ENCODE measurements around the gene THBS4. TPM values are rescaled to one million over a fixed set of nuclear protein-coding genes. Genes with fewer than 3 reads are reported as not detected.
"Not testable (repeated sequence)": the region's sequence is repeated elsewhere in the genome, so short reads cannot be mapped to it uniquely, and the experiment has no call there.

The THBS4 gene
- total RNA-seq, 1 donor from 2014 or later = 24.6 TPM

DNA sequence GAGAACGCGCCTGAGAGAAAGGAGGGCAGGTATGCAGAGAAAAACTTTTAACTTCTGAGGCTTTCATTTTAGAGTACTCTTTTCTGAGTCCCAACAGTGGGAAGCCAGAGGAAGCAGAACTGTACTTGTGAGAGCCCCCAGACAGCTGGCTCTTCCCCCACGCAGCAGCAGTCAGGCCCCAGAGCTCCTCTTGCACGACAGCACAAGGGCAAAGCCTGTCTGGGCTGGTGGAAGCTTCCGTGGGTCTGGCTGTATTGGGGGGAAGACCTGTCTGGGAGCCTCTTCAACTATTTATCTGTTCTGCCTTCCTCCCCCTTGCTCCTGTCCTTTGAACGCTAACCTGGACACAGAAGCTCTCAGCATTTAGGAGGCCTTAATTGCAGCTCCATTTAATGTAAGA, 68.2 kb downstream of the THBS4 start:
- ATAC-seq (ENCODE audit: poor library complexity) (no peak), DNase-seq (no peak)
- intact Hi-C loops (cut with DNase I) = no loop called here

DNA sequence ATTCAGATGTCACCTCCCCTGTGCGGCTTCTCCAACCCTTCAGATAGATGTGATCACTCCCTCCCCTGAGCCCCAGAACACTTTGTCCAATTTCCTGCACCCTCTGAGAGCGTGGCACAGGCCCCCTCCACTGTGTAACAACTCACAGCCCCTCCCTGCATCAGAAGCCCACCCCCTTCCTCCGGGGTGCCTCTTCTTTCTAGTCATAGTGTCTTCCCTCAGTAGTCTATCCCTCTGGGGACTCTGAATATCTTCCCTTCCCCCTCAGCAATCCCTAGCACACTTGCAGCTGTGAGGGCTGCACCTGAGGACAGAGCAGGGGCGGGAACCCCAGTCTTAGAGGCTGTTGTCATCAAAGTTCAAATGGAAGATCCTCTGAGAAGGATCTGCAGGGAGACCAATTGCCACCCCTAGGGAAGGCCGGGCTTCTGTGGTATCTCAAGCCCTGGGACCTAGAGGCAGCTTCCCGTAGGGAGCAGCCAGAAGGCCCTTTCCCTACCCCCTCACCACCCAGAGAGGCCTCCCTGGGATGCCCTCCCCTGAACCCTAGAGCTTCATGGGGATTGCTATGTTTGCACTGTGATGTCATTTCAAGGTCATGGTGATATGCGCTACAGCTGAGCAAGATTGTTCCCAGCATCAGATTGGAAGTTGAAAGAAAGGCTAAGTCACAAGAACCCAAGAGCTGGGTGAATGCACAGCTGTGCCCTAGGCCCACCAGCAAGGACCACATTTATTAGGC, 70.7 kb downstream of the THBS4 start:
- no peak for ATAC-seq (ENCODE audit: poor library complexity)
- DNase-seq = no peak
- intact Hi-C loops (cut with DNase I) = no loop called here

DNA sequence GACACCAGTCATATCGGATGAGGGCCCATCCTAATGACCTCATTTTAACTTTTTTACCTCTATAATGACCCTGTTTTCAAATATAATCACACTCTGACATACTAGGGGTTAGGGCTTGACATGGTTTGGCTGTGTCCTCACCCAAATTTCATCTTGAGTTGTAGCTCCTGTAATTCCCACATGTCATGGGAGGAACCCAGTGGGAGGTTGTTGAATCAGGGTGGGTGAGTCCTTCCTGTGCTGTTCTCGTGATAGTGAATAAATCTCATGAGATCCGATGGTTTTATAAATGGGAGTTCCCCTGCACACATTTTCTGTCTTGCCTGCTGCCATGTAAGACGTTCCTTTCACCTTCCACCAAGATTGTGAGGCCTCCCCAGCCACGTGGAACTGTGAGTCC, 71.8 kb downstream of the THBS4 start:
- no peak for DNase-seq
- no peak for ATAC-seq (ENCODE audit: poor library complexity)
- intact Hi-C loops (cut with DNase I) = no loop called here

DNA sequence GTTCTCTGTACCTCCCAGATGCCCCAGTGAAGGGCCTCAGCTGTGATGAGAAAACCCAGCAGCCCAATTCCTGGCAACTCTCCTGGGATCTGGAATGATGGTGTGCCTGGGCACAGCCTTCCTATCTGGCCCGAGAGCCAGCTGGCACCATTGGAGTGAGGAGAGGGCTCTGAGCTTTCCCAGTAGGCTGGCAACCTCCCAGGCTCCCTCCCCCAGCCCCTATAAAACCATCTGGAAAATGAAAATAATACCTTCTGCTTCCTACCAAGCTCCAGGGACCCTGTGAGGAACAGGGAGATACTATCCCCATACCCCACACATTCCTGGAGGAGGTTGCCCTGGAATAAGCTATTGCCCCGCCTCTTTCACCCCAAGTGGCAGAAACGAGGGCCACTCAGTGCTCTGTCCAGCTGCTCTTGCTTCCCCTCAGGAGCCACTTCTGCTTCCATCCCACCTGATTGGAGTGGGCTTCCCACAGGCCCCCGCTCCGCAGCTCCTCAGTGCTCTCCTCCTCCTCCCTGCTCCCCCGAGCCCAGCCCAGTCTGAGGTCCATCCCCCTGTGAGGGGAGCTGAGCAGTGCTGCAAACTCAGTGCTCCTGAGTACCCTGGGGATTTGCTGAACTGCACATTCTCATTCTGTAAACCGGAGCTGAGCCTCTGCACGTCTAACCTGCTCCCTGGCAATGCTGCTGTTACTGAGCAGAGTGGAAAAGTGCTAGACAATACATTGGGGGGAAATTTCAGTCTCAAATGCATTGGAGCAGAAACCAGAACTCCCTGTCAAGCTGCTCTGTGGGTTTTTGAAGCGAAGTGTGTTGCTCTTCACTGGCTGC, 74.7 kb downstream of the THBS4 start:
- intact Hi-C loops (cut with DNase I) = no loop called here
- DNase-seq (peak; percentile 79), ATAC-seq (ENCODE audit: poor library complexity) (peak; percentile 96)

DNA sequence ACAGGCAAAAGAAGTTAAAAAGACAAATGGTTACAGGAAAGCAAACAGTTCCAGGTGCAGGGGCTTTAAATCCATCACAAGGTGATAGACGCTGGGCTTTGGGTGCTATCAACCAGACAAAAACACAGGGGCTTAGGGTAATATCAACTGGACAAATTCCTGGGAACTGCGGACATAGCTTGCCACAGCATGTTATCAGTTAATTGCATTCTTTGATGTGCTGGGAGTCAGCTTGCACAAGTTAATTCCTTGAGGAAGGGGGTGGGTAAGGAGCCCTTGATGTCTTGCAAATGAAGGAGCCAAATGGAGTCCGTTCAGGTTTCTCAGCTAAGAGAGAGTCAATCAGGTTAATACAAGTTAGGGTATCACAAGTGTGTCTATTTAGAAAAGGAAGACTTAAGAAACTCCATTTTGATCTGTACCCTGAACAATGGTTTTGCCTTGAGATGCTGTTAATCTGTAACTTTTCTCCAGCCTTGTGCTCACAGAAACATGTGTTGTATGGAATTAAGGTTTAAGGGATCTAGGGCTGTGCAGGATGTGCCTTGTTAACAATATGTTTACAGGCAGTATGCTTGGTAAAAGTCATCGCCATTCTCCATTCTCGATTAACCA, 76.3 kb downstream of the THBS4 start:
- DNase-seq; intact Hi-C loops (cut with DNase I); ATAC-seq (ENCODE audit: poor library complexity): not testable (repeated sequence)

DNA sequence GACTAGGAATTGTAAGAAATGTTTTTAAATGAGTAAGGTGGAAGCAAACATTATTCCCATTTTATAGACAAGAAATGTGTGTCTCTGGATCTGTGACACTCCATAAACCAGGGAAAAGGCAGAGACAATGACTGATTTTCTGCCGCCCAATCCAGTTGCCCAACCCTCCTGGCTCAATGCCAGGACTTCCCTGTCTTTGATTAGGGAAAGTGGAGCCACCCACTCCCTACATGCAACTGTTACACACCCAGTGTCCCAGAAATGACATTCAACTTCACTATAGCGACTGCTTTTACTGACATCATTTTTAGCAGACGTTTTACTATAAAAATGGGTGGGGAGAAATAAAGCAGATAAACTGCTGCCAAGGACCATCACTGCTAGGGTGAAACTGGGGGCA, 79.7 kb downstream of the THBS4 start:
- intact Hi-C loops (cut with DNase I) = no loop called here
- no peak for ATAC-seq (ENCODE audit: poor library complexity)
- DNase-seq = no peak

DNA sequence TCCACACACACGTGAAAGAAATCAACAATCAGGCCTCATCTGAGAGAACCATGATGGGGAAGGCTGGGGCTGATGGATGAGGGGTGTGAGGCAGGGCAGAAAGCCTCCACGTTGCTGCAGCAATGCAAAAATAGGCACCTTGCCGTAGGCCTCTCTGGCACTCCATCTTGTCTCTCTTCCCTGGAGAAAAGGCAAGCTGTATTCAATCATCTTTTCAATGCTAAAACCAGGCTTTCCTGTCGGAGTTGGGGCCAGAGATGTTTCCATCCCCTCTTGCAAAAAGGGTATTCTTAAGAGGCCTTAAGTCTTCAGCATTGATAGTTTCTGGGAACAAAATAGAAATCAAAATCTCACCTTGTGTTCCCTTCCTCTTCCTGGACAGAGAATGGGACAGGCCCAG, 80.9 kb downstream of the THBS4 start:
- DNase-seq (no peak), ATAC-seq (ENCODE audit: poor library complexity) (no peak)
- intact Hi-C loops (cut with DNase I) = no loop called here

DNA sequence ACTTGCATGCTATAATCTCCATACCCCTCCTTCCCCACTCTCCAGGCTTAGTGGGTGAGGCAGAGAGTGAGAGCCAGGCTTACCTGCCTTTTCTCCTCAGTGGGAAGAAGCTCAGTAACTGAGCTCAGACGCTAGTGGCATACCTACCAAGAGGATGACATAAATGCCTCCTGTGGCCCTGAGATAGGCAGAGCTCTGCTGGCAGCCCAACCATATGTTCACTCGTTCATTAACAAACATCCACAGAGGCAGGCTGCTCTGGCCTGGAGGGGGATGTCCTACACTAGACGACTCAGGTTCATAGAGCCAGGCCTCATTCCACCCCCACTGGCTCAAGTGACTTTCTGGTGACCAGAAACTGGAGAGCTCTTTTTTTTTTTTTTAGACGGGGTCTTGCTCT, 81.3 kb downstream of the THBS4 start:
- intact Hi-C loops (cut with DNase I) = no loop called here
- ATAC-seq (ENCODE audit: poor library complexity) (peak; percentile 43), DNase-seq (no peak)

DNA sequence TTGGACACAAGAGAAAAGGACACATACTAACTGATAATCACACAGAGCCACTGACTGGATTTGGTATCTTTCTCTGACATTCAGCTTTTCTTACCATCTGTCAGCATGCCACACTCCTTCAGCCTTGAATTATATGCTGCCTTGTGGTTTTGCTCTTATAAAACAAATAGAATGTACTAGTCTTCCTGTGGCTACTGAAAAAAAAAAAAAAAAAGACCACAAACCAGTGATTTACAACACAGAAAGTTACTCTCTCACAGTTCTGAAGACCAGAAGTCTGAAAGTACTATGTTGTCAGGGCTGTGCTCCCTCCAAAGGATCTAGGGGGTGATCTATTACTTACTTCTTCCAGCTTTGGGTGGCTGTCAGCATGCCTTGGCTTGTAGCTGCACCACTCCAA, 82.3 kb downstream of the THBS4 start:
- ATAC-seq (ENCODE audit: poor library complexity) (no peak), DNase-seq (no peak)
- intact Hi-C loops (cut with DNase I) = no loop called here

DNA sequence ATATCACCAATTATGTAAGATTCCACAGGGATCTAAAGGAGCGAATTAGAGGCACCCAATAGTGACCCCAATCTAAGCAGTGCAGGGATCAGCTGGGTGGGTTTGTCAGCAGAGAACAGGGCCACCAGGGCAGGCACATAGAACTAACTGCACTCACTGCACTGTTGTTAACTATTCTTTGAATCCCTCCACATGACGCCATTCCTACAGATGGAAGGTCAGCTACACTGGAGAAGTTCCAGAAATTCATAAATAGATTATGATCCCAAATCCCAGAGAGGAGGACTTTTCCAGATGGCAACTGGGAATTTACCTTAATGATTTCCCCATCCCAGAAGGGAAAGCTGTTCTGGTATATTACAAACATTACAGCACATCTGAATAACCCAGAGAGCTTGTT, 84.2 kb downstream of the THBS4 start:
- ATAC-seq (ENCODE audit: poor library complexity) = no peak

DNA sequence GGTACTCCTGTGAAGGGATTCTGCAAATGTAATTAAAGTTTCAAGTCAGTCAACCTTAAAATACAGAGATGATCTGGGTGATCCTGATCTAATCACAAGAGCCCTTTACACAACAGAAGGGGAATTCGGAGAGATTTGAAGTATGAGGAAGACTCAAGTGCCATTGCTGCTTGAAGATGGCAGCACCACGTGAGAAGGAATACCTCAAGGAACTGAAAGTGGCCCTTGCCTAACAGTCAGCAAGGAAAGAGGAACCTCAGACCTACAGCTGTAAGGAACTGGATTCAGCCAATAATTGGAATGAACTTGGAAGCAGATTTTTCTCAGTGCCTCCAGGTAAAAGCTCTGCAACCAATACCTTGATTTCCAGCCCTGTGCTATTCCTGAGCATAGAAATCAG, 87.4 kb downstream of the THBS4 start:
- DNase-seq (no peak), ATAC-seq (ENCODE audit: poor library complexity) (peak; percentile 49)
- intact Hi-C loops (cut with DNase I) = no loop called here

More for the DNA sequence above, 84.2 kb downstream of the THBS4 start:
- DNase-seq = no peak
- intact Hi-C loops (cut with DNase I) = no loop called here

DNA sequence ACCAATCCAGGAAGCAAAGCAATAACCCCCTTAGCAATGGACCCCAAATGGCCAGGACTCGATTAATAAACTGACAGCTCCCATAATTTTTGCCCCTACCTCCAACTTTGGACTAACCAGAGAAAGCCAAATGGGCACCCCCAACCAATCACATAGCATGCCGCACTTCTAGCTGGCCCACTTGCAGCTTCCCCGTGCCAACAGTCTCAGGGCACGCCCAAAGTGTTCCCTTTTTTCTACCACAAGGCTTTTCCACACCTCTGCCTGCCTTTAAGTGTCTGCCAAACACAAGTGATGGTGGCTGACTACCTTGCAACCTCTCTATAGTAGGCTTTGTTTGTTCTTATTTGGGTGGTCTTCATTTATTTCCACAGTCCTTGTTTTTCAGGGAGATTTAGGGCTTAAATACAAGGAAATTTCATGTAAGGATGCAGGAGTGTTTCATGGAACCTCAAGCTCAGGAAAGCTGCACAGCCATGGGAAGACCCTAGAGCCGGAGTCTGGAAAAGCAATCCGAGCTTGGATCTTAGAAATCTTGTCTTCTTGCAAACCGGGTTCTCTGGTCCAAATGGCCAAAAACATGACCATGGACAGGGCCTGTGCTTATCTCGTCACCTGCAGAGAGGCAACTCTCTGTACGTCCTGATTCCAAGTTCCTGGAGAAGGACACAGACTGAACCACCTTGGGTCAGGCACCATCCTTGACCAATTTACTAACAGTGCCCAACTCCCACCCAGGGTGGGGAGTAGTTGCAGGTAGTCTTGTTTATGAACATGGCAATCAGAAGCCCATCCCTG, 89.2 kb downstream of the THBS4 start:
- ATAC-seq (ENCODE audit: poor library complexity) = no peak
- intact Hi-C loops (cut with DNase I) = no loop called here
- DNase-seq = no peak

DNA sequence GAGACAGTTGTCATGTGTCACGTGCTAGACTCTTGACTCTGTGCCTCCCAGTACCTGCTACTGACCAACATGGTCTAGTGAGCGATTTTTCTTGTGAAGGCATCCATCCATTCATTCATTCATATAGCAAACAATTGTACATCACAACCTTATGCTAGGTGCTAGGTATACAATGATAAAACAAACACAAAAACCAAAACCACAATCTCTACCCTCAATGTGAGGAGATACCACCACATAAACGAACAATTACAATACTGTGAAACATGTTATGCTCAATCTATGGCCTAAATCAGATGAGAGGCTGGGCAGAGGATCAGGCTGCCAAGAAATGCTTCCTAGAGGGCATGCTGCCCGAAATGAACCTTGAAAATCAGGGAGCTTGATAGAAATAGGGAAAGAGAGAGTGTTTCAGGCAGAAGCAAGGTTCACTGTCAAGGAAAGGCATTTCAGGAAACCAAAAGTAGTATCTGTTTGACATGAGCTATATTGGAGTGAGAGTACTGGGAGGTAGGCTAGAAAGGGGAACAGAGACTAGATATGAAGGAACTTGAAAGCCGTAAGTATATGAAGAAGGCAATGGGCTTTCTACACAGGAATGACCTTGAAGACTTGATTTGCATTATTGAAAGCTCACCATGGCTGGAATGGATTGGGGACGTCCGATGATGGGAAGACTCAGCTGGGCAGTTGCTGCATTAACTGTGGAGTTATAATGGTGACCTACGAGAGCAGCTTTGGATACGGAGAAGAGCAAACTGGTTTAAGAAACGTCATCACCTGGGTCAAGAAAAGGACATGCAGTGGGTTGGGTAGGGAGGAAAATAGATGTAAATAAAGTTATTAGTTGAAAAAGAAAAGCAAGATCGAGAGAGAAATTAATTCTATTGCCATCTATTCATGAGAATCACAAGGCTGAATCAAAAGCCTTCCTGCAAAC, 90.1 kb downstream of the THBS4 start:
- ATAC-seq (ENCODE audit: poor library complexity) = peak; percentile 51
- no peak for DNase-seq
- intact Hi-C loops (cut with DNase I) = no loop called here

DNA sequence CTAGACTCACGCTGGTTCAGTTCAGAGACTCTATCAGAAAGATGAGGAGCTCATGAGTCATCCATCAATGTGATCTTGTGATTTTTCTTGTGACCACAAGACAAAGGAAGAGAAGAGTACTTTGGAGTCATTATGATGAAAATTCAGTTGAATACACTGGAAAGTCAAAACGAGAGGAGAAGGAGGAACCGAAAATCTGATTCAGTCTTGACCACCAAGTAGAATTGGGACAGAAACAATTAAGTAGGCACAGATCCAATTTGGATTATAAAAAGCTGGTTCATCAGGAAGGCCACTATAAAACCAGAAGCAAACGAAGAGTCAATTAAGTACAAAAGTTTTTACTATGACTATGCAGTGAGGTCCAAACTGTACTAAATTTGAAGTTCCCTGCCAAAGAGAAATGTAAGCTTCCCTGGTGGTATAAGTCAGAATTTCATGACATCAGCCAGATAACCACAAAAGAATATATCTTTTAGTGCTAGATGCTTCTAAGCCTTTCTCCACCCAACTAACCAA, 90.9 kb downstream of the THBS4 start:
- ATAC-seq (ENCODE audit: poor library complexity) = peak; percentile 75
- DNase-seq = no peak
- intact Hi-C loops (cut with DNase I) = no loop called here

DNA sequence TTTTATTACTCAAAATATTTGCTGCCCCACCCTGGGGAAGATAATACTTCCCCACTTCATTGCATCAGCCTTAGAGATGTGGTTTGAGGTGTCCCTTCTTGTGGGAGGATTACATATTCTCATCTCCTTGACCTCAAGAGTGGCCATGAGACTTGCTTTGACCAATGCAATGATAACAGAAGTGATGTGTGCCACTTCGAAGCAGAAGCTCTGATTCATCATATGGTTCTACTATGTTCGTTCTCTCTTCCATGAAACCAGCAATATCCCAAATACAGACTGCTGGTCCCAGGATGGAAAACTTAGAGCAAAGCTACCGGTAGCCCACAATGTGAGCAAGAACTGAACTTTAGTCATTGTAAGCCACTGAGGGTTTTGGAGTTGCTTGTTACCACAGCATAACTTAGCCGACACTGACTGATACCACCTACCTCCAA, 92.0 kb downstream of the THBS4 start:
- no peak for DNase-seq
- no peak for ATAC-seq (ENCODE audit: poor library complexity)
- intact Hi-C loops (cut with DNase I) = no loop called here

DNA sequence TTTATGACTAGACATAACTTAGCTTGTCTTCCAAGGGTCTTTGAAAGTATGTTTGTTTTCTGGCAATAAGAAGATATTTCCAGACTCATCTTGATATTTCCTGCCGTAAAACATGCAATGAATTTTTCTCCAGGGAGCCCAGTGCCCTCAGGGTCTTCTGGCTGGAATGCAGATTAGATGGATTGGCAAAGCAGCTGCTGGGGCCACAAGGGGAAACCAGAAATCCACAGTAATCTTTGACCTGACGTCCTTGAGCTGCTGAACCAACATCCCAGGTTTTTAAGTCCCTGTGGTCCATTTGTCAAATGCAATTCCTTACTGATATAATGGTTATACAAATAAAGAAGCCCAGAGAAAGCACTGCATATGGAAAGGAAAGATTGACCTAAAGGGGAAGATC, 93.0 kb downstream of the THBS4 start:
- intact Hi-C loops (cut with DNase I) = no loop called here
- ATAC-seq (ENCODE audit: poor library complexity) = no peak
- no peak for DNase-seq

DNA sequence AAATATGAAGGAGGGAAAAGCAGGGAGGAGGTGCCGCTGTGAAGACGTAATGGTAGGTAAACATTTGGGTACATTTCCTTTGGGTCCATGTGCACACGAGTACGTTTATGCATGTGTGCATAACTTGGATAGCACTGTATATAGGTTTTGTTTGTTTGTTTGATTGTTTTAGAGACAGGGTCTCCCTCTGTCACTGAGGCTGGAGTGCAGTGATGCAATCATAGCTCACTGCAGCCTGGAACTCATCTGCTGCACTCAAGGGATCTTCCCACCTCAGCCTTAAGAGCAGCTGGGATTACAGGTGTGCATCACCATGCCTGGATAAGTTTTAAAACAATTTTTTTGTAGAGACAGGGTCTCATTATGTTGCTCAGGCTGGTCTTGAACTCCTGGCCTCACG, 94.0 kb downstream of the THBS4 start:
- intact Hi-C loops (cut with DNase I) = no loop called here
- ATAC-seq (ENCODE audit: poor library complexity) = no peak
- DNase-seq = no peak

Data from Right ventricle myocardium superior (tissue), 1 donor.